NOMO-1 (cell line): ENCODE measurements around the gene GRB14.
A peak's percentile ranks its signal among the peaks of the same experiment; 100 is the strongest.
"Not testable (repeated sequence)": the region's sequence is repeated elsewhere in the genome, so short reads cannot be mapped to it uniquely, and the experiment has no call there.

Experiments
- DNase-seq, 2 experiments: peaks; one replicate each; lab custom pipeline; 2025; ENCODE audit not compliant: unreplicated experiment in 2 of 2; lab: John Stamatoyannopoulos, UW

The GRB14 gene

DNA sequence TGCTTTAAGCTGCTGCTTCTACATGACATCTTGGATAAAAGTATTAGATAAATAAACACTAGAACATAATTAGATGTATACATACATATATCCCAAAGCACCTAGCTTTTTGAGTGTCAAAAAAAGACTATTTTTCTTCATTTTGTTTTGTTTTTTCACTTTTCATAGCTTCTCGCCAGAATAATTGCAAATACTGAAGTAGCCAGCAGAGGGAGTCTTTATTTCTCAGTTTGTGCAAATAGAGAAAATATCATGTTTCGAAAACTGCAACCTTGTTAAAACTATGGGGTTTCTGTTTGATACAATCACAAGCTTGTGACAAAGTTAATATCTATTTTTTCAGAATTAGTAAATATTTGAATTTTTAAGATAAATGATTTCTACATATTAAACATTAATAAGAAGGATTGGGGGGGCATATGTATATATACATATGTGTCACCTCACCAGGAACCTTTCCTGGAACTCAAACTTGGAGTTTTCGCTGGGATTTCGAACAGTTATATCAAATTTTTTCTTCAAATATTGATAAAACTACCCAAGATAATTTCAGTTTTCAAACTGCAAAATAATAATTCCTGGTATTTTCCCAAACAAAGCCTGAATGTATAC, 61.0 kb downstream of the GRB14 start:
- peak in 1 of 2 experiments; percentile 4 for DNase-seq

DNA sequence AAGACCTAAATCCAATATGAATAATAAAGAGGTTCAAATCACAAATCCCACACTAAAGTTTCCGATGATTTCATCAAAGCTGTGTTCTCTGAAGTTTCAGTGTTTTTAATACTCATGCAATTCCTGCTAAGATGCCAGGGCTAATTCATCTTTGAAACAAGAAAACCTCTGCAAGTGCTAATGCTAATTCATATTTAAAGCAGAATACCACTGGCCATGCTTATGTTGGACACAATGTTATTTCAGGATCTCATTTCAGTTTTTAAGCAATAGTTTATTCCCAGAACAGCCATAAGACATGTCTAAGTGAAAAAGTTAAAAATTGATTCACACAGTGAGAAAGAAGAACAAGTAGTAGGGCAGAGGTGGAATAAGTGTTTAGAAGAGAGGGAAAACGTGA, 62.8 kb downstream of the GRB14 start:
- DNase-seq, result no peak

DNA sequence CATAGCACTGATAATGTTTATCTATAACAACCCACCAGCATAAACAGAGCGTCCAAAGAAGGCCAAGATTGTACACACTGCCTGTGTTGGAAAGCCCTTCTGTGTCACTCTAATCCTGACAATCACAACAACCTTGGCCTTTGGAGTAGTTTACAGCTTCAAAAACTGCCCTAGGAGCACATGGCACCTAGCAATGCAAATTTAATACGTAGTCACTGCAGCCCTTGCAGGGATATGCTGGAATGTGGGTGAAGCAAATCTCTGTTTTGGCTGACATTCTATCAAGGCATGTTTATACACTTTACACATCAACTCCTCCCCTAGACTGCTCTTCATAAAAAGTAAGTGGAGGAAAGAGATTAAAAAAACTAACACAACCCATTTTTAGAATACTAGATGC, 66.8 kb downstream of the GRB14 start:
- DNase-seq, result no peak

DNA sequence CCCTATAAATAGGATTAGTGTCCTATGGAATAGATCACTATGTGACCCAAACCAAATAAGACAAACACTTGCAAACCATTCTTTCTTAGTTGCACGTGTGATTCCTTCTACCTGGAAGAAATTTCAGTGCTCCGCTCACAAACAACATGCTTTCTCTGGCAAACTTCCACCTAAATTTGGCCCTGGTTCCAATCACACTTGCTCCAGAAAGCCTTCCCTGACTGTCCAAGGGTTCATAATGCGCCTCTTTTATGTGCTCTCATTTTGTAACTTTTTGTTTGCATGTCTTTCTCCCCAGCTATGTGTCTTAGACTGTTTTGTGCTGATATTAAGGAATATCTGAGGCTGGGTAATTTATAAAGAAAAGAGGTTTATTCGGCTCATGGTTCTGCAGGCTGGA, 69.8 kb downstream of the GRB14 start:
- DNase-seq, result no peak

DNA sequence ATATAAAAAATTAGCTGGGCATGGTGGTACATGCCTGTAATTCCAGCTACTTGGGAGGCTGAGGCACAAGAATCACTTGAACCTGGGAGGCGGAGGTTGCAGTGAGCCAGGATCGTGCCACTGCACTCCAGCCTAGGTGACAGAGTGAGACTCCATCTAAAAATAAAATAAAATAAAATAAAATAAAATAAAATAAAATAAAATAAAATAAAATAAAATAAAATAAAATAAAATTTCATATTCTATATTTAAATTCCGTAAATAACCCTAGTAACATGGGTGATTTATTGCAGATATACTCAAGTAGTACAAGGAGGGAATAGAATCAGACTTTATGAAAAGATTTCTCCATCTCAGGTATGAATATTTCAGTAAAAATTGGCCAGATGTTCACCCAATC, 71.6 kb downstream of the GRB14 start:
- not testable (repeated sequence) for DNase-seq

DNA sequence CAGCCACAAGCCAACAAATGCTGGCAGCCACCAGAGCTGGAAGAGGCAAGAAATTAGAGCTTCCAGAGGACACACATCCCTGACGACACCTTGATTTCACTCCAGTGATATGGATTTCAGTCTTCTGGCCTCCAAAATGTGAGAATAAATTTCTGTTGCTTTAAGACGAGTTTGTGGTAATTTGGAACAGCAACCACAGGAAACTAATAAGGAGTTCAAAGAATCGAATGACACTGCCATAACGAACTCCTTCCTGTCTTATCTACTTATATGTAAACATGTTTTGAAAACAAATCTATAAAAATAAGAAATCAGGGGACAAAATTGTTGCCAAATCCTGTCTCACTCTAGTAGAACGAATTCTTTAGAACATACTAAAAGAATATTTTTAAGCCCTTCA, 75.8 kb downstream of the GRB14 start:
- DNase-seq, result no peak

DNA sequence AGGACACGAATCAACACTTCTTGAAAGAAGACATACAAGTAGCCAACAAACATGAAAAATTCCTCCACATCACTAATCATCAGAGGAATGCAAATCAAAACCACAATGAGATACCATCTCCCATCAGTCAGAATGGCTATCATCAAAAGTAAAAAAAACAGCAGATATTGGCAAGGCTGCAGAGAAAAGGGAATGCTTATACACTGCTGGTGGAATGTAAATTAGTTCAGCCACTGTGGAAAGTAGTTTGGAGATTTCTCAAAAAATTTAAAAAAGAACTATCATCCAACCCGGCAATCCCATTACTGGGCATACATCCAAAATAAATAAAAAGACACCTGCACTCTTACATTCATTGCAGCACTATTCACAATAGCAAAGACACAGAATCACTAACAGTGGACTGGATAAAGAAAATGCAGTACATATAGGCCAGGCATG, 78.7 kb downstream of the GRB14 start:
- DNase-seq, result no peak

DNA sequence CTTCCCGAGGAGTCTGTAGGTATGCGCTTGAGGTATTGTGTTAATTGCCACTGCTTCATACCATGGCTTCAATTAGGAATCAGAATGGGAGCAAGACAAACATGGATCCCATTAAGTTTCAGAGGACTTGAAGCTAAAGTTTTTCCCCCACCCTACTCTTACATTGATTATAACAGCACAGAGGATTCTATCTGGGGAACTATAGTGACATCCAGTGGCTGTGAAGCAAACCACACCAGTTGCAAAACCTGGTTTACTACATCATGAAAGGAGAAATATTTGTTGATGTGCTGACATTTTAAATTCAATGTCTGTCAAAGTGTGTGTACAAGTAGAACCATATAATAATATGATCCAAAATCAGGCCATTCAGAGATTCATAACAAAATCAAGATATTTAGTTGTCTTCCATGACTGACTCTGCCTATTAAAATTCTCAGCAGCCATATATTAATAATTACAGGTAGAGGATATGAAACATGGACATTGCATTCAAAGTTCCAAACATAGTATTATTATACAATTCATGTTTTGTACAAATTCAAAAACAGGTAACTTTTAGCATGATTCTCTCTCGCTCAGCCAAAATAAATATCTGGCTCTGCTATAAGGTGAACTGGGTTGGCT, 82.9 kb downstream of the GRB14 start:
- DNase-seq, result peak in 1 of 2 experiments; percentile 5

DNA sequence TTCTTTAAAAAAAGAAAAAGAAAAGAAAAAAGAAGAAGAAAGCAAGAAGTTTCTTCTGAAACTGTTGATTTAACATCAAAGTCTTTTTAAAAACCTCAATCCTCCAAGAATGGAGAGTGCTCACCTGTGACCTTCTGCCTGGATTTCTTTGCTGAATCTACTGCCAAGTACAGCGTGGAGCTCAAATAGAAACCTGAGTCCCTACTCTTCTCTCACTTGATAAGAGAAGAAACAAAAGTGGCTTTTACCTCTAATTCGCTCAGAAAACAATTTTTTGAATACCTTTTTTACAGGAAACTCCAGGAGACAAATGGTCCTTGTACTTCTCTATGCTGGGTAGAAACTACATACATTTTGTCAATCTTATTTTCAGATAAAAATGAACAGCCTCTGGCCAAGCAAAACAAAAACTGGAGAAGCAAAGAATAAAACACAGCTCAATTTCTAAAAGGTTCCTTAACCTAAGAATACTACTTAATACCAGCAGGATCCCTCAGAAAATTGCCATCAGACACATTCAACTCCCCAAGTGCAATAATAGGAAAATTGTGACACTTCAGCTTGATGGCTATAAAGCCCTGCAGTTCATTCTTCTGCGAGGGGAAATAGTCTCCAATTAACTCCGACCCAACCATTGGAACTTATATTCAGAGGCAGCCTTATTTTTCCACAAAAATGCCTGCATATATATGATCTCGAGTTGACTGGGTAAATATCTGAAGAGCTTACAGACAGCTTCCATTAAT, 85.8 kb downstream of the GRB14 start:
- no peak for DNase-seq

DNA sequence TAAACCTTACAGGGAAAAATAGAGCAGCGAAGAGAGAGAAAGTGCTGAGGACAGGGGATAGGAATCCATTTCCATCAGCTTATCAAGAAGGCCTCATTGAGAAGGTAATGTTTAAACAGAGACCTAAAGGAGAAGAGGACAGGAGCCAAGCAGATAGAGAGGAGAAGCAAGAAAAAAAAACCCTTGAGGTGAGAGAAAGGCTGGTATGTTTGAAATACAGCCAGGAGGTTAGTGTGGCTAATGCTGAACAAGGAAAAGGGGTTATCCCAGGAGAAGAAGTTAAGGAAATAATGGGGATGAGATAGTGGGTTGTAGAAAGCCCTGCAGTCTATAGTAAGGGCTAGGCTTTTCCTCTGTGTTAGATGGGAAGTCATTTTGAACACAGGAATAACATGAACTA, 90.8 kb downstream of the GRB14 start:
- no peak for DNase-seq

DNA sequence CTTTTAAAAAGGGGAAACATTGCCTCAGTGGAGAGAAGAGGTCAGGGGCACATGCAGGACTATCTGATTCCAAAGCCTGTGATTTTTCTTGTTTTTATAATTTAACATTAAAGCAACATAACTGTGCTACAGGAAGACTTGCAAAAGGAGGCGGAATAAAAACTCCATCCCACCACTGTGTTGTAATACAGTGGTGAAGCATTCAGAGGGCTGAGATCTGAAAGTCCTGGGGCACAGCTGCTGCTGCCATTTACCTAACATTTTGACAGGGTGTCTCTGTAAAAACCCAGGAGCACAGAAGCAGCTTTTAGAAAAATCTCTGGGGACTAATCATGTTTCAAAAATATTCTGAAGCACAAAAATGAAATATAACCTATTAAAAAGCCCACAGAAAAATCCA, 97.6 kb downstream of the GRB14 start:
- DNase-seq, result no peak

DNA sequence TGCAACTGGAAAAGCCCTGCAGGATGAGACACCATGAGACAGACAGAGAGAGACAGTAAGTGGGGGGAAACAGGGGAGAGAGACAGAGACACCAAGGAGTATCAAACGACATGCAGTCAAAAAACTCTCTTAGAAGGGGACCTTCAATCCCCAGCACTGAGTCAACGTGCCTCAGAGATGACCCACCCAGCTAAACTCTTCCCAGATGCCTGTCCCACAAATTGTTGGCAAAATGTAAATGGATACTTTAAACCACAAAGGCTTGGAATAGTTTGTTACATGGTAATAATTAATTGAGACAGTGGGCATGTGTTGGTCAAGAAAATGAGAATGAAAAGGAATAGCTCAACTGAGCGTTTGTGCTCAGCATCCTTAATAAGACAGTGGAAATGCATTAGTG, 98.3 kb downstream of the GRB14 start:
- DNase-seq, result no peak

DNA sequence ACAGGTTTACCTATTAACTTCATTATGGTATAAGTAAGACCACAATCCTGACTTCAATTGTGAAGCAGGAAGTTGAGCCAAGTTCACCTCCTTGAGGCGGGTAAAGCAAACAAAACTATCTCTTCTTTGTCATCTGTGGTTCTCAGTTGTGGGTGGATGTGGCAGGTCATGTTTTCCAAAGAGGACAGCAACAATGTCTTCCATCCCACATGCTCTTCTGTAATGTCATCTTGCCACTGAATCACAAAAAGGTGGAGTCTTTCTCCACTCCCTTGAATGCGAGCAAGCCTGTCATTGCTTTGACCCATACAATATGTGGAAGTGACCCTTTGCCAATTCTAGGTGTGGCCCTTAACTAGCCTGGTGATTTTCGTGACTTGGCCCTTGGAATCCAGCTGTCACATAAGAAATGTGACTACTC, 98.7 kb downstream of the GRB14 start:
- no peak for DNase-seq

DNA sequence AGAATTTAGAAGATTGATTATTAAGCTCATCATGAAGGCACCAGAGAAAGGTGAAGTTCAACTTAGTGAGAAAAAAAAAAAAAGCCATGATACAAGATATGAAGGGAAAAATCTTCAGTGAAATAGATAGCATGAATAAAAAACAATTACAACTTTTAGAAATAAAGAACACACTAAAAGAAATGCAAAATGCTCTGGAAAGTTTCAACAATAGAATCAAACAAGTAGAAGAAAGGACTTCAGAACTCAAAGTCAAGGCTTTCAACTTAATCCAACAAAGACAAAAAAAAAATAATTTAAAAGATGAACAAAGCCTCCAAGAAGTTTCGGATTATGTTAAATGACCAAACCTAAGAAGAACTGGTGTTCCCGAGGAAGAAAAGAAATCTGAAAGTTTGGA, 105.5 kb downstream of the GRB14 start:
- DNase-seq, result no peak

DNA sequence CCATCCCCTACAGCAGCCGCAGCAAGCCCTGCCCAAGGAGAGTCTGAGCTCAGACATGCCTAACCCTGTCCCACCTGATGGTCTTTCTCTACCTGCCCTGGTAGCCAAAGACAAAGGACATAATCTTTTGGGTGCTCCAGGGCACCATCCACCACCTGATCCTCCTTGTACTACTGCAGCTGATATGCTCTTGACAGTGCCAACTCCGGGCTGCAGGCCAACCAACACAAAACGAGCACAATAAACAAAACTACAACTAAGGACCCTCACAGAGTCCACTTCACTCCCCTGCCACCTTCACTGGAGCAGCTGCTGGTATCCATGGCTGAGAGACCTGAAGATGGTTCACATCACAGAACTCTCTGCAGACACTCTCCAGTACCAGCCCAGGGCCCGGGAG, 106.3 kb downstream of the GRB14 start:
- no peak for DNase-seq

DNA sequence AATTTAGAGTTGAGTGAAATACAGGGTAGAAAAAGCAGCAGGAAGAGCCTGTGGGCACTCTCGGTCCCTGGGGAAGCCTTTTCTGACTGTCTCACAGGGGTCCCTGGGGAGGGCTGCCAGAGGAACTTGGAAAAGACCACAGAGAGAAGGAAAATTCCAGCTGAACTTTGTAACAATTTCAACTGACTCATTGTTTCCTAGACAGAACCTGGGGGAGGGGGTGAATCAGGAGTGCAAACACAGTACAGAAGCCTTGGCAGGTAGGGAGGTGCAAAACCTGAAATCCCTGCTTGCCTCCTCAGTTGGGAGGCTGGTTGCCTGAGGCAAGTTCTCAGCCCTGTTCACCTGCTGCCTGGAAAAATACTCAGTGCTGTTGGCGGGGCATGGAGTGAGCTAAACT, 106.8 kb downstream of the GRB14 start:
- no peak for DNase-seq

DNA sequence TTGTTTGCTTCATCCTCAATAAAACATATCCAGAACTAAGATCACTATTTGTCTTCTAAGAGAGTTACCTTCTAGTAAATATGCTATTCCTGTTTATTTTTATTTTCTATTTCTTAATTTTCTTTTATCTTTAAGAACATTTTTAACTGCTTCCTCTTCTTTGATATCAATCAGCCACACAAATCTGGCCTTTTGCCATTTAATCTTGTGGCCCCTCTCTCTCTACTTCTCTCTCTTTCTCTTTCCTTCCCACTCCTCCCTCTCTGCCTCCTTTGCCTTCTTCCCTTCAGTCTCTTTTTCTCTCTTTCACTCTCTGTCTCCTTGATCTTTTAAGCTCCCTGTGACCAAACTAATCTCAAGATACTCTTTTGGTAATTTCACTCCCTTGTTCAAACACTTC, 108.4 kb downstream of the GRB14 start:
- no peak for DNase-seq

DNA sequence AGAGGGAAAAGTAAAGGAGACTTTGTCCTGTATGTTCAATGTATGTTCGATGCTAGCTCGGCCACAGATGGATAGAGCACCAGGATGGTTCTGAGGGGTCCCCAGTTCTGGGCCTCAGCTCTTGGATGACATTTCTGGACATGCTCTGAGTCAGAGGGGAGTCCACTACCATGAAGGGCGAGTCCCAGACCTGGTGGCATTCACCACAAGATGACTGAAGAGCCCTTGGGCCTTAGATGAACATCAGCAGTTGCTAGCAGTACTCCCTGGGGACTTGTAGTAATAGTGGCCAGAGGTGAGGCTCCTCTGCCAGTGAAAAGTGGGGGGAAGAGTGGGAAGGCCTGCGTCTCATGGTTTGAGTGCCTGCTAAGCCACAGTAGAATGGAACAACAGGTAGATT, 109.5 kb downstream of the GRB14 start:
- DNase-seq, result no peak

DNA sequence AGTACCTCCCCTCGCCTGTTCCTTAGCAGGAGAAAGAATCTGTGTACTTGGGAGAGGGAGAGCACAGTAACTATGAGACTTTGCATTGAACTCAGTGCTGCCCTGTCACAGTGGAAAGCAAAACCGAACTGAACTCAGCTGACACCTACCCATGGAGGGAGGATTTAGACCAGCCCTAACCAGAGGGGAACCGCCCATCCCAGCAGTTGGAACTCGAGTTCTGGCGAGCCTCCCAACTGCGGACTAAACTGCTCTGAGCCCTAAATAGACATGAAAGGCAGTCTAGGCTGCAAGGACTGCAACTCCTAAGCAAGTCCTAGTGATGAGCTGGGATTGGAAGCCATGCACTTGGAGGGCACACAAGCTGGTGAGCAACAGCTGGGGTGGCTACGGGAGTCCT, 110.4 kb downstream of the GRB14 start:
- DNase-seq, result no peak

DNA sequence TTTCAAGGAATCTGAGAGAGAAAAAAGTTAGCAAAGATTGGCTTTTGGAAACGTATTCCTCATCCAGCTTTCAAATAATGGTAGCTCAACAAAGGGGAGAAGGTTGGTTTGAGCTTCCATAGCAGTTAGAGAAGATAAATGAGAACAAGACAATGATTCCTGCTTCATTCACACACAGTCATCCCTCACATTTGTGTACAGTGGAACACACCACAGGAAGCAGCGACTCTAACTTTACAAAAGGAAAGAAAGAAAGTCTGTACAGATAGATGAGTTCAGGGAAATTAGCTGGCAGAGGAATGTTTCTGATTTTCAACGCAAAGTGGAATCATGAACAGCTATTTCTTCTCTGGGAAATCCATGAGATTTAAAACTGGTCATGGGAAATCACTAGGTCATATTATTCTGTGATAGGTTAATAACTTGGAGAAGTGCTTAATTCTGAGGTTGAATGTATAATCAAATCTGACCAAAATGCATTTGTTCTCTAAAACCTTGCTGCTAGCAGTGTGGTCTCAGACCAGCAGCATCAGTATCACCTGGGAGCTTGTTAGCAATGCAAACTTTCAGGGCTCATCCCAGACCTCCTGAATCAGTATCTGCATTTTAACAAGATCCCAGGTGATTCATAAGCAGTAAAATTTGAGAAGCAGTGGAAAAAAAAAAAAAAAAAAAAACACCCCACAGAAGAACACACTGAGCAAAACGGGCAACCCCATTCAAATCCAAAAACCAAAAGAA, 112.0 kb downstream of the GRB14 start:
- DNase-seq, result no peak

DNA sequence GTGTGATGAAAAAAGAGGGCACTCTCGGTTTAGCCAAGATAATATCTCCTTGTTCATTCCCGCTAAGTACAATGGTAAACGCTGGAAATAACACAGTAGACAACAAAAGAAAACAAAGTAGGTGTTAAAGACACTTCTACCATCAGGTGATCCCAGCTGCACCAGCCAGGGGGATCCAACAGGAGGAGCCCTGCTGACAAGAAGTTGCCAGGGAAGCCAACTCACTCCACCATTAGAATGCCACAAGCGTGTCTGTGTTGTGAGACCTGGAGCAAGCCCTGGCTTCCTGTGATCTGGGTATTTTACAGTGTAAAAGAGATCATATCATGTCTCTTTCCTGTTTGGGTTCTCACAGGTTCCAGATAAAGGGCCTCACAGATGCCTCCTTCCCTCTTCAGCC, 117.0 kb downstream of the GRB14 start:
- no peak for DNase-seq

DNA sequence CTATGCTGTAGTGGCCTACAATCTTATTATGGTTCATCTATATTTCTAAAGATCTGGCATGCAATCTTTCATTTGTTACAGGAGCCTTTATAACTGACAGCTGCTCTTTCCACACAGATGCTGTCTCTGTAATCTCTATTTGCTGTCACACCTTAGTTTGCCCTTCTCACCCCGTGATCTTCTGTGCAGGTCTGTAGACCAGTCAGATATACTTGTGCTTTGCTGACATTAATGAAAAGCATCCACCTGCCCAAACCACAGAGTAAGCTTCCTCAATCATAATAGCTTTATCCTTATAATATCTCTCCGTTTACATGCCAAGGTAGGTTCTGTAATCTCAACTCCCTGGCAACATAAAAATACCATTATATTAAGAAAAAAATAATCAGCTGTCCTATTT, 122.4 kb downstream of the GRB14 start:
- no peak for DNase-seq
